GM21515 (cell line): ENCODE results near the gene SRGAP2B.
"Not testable (repeated sequence)": the region's sequence is repeated elsewhere in the genome, so short reads cannot be mapped to it uniquely, and the experiment has no call there.

Experiments
- ATAC-seq: cut with Tn5 transposase; IDR thresholded peaks from one replicate; pipeline ENCODE4 v1.9.1; 2021; ENCODE audit not compliant: unreplicated experiment

Gene SRGAP2B

DNA sequence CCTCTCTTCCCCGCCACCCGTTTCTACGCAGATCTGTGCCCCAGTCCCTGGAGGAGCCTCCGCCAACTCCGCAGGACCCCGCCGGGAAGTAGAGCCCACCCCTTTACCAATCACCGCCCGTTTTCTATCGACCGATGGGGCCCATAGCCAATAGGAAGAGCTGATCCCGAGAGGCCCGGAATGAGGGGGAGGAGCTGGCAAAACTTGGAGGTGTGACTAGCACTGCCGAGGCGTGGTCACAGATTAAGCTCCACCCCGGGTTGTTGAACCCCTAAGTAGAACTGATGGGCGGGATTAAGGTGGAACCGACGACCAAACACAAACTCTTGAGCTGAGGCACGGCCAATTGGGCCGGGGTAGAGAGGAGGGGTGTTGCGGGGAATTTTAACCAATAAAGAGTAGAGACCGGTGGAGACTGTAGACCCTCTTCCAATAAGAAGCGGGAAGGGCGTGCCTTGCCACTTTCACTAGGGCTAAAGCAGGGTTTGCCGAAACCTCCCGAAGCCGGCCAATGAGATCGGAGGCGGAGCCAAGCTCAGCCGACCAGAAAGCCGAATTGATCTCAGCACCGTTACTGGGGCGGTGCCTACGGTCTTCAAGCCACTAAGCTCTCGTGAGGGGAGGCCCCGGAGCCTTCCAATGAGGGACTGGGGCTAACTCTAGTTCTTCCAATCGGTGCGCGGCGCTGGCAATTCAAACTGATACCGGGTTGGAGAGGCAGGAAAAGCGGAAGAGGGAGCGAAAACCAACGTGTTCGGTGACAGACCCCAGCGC, at the start of gene SRGAP2B, which contains the start of gene FAM72D:
Gene SRGAP2B (minus strand): TSS at position 45 of the 774 bp plus-strand sequence. CDS start 2,427 bp downstream, outside the sequence.
Gene FAM72D (plus strand): TSS at position 691 of the 774 bp plus-strand sequence. CDS start 874 bp downstream, outside the sequence.
- peak; percentile 84 for ATAC-seq

DNA sequence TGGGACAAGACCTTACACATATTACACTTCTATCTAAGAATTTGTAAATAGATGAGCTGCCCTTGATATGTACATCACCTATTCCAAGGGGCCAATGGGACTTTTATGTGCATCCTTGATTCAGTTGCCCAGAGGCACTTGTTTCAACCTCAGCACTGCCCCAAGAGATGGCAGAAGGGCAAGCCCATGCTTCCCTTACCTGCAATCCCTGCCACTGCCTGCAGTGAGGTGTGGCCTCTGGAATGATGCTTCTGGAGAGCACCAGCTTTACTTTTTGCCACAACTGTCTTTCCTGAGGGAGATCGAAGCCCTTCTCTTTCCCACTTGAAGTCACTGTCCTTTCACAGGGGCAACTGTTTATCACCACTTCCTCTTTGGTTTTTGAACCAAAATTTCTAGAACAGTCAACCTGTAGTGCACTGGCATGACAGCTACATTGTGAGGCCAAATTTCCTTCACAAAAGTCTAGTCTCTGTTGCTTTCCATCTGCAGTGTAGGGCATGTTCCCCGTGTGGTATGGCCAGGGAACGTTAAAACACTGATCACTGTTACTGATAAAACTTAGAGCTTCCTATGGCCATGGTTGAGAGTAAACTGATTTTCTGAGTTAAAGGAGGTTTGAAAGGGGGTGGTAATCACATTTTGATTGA, 49.3 kb upstream of the SRGAP2B start:
- not testable (repeated sequence) for ATAC-seq

GRCh38 chr1:145140549-145140948, 45.4 kb upstream of the SRGAP2B start:
- not testable (repeated sequence) for ATAC-seq

DNA sequence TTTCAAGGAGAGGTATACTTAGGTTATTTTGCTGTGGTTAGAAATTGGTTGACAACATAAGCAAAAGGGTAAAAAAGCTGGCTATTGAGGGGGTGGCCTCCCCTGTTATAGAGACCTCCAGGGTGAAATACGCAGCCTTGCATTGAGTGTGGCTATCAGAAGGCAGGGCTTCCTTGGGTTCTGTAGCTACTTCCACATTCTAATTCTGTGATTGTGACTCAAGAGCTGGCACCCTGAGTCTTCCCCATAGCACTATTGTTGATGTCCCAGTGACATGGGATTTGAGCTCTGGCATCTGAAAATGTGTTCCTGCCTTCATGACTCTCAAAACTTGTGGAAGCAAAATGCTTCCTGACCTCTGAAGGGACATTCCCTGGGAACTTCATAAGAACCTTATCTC, 39.3 kb upstream of the SRGAP2B start:
- ATAC-seq, result not testable (repeated sequence)

DNA sequence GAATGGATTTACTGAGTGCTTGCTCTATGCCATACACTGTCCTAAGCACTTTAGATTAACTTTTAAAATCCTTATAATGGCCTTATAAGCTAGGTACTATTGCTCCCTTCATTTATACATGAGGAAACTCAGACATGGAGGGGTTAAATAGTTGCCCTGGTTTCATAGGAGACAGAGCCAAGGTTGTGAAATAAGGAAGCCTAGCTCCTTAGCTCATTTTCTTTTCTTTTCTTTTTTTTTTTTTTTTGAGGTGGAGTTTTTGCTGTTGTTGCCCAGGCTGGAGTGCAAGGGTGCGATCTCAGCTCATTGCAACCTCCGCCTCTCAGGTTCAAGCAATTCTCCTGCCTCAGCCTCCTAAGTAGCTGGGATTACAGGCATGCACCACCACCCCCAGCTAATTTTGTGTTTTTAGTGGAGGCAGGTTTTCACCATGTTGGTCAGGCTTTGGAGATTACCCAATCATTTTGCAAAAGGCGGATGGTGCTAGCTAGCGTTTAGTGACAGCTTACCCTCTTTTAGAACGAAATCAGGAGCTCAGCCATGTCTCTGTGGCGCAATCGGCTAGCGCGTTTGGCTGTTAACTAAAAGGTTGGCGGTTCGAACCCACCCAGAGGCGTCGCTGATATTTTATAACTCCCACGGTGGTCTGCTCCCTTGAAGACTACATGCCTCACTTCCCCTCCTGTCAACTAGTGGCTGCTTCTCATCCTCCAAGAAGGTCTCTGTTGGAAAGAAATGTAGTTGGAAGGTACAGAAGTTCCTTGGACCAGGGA, 33.8 kb upstream of the SRGAP2B start:
- ATAC-seq, result not testable (repeated sequence)

DNA sequence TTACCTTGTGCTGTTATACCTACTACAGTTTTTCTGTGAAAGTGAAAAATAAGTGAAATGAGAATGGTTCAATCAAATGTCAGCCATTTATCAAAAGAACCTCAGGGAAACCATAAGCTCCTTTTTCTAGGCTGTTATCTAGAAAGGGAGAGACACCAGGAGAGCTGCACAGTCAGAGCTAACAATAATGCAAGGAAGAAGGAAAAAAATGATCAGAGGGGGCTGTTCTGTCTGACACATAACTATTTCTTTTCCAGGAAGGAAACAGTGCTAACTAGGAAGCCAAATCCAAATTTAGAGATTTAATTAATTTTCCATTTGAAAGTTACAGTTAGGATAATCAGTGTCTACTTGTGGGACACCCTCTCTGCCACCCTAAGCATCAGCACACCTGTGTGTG, 32.0 kb upstream of the SRGAP2B start:
- not testable (repeated sequence) for ATAC-seq

GRCh38 chr1:145125112-145125511, 30.0 kb upstream of the SRGAP2B start:
- ATAC-seq, result not testable (repeated sequence)

DNA sequence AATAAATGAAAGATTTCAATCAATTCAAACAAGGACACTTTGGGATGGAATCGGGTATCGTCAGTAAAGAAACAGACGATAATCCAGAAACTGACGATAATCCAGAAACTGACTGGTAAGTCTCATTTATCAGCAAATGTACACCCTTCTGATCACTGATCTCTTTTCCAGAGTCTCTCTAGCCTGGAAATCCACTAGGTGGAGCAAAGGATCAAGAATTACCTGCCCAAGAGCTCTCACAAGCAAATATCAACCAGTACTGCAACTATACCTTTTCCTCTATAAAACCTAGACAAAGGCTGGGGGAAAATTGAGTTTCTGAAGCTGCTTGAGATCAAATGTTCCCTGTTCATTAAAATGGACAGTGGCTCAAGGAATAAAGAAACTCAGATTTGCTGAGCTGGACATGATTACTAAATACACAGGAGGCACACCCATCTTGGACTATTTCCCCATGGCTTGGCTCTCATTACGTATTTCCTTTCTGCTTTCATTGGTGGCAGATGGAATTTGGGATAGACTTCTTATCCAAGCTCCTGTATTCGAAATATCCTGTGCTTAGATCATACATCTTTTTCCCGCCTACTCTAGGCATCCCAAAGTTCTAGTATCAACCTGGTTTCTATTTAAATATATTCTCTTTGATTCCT, 29.0 kb upstream of the SRGAP2B start:
- not testable (repeated sequence) for ATAC-seq

DNA sequence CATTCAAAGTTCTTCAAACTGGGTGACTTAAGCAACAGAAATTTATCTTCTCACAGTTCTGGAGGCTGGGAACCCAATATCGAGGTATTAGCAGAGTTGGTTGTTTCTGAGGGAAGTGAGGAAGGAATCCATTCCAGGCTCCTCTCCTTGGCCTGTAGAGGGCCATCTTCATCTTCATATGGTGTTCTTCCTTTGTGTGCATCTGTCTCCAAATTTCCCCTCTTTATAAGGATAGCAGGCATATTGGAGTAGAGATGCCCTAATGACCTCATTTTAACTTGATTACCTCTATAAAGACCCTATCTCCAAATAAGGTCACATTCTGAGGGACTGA, 27.9 kb upstream of the SRGAP2B start:
- ATAC-seq, result not testable (repeated sequence)

DNA sequence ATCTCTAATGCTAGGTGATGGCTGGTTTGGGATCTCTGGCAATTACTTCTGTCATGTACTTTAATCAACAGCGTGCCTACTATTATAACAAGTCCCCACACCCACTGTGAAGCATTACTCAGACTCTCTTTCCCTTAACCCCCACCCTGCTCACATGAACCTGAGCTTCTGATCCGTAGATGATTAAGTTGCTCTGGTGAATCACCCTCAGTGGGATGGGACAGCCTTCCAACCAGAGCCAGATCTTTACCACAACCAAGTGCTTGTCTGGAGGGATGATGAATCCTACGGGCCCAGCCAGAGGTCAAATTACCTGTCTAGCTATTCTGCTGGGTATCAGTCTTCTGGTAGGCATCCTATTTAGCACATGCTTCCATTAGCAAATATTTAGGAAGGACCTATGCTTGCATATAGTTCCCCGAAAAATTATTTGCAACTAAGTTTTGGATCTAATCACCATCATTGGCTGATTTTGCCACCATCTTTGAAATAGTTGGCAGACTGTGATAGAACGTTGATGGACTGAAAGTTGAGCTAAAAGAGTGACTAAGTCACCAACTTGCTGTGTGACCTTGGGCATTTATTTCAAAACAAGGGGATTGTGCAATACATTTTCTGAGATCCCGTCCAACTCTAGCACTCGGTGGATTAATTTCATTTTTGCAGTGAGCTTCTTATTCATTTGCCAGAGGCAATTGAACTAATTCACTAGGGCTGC, 27.4 kb upstream of the SRGAP2B start:
- not testable (repeated sequence) for ATAC-seq

- ATAC-seq, result not testable (repeated sequence)
Measured at GRCh38 chr1:145119842-145120241, 24.7 kb upstream of the SRGAP2B start.

GRCh38 chr1:145115587-145116493, 20.7 kb upstream of the SRGAP2B start:
- not testable (repeated sequence) for ATAC-seq

- ATAC-seq, result not testable (repeated sequence)
Measured at GRCh38 chr1:145114560-145115057, 19.5 kb upstream of the SRGAP2B start.

DNA sequence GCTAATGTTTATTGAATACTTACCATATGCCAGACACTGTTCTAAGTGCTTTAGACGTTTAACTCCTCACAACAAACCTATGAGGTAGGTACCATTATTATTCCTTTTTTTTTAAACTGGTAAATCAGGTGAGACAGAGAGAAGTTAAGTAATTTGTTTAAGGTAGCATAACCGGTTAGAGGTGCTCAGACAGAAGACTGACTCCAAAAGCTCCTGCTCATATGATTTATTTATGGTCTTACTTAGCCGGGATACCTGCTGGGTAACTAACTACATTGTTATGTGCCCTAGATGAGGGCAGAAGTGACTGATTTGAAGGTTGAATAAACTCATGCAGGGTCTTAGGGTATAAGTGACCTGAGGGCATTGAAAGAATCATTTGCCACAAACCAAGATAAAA, 17.6 kb upstream of the SRGAP2B start:
- not testable (repeated sequence) for ATAC-seq

DNA sequence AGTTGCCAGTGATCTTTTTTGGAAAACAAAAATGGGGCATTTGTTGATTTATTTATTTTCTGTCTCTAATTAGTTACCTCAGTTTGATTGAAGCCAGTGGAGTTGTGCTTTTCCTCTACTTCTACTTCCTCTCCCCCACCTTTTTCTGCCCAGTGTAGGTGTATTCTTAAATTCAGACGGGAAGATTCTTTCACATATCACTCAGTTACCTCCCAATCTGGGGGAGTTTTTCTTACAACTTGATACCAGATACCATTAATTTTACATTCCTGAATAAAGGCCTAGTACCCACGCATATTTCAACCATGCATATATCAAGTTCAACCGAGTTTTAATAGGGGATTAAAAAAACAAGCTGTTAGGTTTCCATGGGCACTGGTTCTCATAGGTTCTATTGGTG, 16.5 kb upstream of the SRGAP2B start:
- not testable (repeated sequence) for ATAC-seq

GRCh38 chr1:145103294-145103693, 8.2 kb upstream of the SRGAP2B start:
- not testable (repeated sequence) for ATAC-seq

GRCh38 chr1:145101725-145102124, 6.6 kb upstream of the SRGAP2B start:
- ATAC-seq, result not testable (repeated sequence)

DNA sequence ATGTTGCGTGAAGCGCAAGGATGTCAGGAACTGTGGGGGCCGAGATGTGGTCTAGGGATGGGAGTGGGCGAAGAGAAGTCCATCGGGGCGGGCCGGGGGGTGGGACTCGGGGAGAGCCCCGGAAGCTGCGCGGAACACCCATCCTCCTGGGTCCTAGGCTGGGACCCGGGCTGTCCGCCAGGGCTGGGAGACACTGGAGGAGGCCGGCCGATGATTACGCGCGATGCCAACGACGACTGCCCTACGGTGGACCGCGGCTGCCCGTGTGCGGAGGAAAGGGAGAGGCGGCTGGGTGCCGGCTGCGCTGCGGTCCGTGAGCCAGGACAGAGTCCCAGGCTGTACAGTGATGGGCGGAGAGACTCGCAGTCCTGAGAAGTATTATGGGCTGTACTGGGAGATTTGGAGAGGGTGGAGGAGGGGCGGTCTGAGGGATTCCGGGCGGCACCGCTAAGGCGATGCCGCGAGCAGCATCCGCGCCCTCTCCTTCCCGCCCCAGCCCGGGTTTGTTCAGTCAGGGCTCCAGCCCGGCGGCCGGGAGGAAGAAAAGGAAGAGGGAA, 395 bp downstream of the SRGAP2B start:
- peak; percentile 9 for ATAC-seq
